GM12873 (cell line): ENCODE data around the gene OR14A16.

Experiments
- TF ChIP-seq, protein P1 (sequence below): IDR thresholded peaks from 2 replicates; pipeline ENCODE4 v1.5.1; 2012; ENCODE audit warnings: low read depth, mild to moderate bottlenecking, moderate library complexity, low read length, control low read depth; ENCODE audit not compliant: insufficient read depth; ENCODE audit errors: missing control alignments

Gene OR14A16

GRCh38 chr1:247797518-247797917, 26.4 kb downstream of the OR14A16 start:
- TF ChIP-seq, protein P1, sequence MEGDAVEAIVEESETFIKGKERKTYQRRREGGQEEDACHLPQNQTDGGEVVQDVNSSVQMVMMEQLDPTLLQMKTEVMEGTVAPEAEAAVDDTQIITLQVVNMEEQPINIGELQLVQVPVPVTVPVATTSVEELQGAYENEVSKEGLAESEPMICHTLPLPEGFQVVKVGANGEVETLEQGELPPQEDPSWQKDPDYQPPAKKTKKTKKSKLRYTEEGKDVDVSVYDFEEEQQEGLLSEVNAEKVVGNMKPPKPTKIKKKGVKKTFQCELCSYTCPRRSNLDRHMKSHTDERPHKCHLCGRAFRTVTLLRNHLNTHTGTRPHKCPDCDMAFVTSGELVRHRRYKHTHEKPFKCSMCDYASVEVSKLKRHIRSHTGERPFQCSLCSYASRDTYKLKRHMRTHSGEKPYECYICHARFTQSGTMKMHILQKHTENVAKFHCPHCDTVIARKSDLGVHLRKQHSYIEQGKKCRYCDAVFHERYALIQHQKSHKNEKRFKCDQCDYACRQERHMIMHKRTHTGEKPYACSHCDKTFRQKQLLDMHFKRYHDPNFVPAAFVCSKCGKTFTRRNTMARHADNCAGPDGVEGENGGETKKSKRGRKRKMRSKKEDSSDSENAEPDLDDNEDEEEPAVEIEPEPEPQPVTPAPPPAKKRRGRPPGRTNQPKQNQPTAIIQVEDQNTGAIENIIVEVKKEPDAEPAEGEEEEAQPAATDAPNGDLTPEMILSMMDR, result no peak

DNA sequence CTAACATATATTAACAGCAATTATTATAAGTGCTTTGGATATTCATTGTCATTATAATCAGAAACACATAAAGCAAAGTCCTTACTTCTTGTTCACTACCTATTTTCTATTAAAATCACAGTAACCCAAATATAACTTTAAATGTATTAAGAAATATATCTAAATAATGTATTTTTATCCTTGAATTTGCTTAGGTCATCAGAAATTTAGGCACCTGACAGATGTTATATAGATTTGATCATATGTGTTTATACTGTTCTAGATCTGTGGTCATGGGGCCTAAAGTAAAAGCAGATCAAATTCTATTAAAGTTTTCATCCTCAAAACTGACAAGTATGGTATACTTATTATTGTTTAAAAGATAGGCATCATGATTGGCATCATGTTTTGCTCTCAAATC, 54.3 kb downstream of the OR14A16 start:
- TF ChIP-seq, protein P1, result no peak
